ENCODE results near the gene BCKDHA.
A peak's percentile ranks its signal among the peaks of the same experiment; 100 is the strongest.
"Not testable (repeated sequence)": the region's sequence is repeated elsewhere in the genome, so short reads cannot be mapped to it uniquely, and the experiment has no call there.

The BCKDHA gene

GRCh38 chr19:41408256-41408655, 10.6 kb downstream of the BCKDHA start:
- DNase-seq, result no peak

DNA sequence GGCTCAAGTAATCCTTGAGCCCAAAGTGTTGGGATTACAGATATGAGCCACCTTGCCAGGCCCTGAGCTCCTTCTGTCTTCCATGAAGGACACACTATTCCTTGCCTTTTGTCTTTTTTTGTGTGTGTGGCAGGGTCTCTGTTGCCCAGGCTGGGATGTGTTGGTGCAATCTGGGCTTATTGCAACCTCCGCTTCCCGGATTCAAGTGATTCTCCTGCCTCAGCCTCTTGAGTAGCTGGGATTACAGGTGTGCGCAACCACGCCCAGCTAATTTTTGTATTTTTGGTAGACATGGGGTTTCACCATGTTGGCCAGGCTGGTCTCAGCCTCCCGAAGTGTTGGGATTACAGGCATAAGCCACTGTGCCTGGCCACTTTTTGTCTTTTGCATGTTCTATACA, 11.2 kb downstream of the BCKDHA start:
- not testable (repeated sequence) for DNase-seq

DNA sequence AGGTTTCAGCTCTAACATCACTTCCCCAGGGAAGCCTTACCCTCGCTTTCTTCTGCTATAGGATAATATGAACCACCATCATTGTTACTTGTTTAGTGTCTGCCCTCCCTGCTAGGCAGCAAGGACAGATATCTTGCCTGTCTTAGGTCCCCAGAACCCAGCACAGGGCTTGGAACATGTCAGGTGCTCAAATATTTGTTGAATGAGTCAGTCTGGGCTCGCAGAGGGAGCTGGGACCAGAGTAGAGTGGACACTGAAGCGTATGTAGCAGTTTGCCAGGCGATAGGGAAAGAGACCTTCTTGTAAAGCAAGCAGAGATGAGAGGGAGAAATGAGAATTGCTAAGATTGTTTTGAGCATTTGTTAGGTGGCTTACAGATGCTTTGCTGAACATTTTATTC, 11.7 kb downstream of the BCKDHA start:
- no peak for DNase-seq

GRCh38 chr19:41410336-41411054, 12.9 kb downstream of the BCKDHA start:
- DNase-seq, result no peak

DNA sequence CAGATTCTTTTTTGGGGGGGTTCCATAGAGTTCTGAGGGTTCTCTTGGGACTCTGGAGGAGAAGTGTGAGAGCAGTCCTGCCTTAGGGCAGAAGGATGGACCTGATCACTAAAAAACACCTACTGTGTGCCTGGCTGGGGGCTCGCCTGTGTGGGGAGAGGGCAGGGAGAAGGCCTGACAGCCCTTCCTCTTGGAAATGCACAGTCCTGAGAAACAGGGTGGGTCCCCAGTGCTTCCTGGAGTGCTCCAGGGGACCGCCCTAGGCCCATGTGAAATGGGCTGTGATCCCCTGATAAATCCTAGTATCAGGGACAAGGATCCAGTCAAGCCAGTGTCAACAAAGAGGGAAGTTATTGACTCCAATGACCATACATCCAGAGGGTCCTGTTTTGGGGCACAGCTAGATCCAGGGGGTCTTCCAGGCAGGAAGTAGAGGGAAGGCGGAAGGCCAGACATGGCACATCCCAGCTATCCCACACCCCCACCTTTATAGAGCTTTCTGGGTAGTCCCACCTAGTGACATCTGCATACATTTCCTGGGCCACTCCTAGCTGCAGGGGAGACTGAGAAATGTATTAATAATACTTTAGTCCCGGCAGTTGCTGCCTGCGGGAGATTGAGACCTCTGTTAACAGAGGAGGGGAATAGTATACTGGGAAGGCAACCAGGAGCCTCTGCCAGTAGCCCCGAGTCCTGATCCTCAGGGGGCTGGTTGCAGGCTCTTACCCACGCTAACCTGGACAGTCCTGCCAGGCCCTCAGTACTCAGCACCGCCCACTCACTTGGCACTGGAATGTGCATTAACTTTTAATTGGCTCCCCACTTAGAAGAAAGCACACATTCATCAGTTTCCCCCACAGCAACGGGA, 13.7 kb downstream of the BCKDHA start:
- DNase-seq, result no peak

- no peak for DNase-seq
Measured at GRCh38 chr19:41411968-41412265, 14.3 kb downstream of the BCKDHA start.

GRCh38 chr19:41412953-41413352, 15.3 kb downstream of the BCKDHA start:
- DNase-seq, result no peak

GRCh38 chr19:41413947-41414346, 16.3 kb downstream of the BCKDHA start:
- no peak for DNase-seq

DNA sequence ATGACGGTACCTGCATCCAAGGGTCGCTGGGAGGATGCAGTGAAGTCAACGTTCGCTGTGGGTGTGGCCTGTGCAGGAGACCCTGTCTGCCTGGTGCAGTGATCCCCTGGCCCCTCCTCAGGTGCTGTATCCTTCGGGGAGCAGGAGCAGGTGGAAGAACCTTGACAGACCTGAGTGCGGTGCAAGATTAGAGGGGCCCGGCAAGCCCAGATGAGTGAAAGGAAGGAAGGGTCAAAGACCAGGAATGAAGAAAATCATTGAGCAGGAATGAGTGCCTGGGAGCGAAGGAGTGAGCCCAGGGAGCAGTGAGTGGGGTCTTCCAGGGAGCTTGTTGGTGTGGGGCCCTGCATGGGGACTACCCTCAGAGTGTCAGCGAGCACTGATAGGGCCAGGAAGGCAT, 16.8 kb downstream of the BCKDHA start:
- DNase-seq, result no peak

DNA sequence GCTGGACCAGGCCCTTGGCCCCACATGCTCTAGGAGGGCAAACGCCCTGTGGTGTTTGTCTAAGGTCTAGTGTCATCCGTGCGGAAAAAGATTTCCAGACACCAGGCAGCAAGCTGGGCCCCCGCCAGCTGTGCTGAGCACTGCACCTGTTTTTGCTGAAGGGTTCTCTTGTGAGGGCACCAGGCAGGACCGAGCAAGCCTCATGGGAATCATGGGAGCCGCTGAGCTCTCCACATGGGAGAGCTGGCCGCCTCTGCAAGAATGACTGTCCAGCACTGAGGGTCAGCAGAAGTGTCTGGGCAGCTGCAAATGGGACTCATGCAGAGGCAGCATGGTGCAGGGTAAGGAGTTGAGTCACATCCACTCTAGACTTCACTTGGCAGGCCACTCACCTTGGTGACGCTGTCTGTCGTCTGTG, 17.5 kb downstream of the BCKDHA start:
- DNase-seq, result no peak

DNA sequence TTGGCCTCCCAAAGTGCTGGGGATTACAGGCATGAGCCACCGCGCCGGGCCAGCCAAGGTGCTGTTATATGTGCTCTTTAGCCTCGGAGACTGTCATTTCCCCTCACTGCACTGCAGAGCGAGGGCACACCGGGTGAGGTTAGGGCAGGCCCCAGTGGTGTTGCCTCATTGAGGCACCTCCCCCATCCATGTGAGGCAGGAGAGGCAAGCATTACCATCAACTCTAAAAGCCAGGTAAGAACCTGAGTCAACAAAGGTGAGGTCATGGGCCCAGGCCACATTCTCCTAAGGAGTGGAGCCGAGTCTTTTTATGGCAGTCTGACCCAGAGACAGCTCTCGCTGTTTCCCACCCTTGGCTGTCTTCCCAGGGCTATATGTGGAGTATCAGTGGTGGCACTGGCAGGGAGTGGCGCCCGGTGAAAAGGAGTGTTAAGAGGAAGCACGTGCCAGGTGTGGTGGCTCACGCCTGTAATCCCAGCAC, 18.6 kb downstream of the BCKDHA start:
- DNase-seq, result no peak

- DNase-seq, result no peak
Measured at GRCh38 chr19:41420101-41420880, 22.7 kb downstream of the BCKDHA start.

- DNase-seq, result no peak
Measured at GRCh38 chr19:41421314-41421713, 23.7 kb downstream of the BCKDHA start.

DNA sequence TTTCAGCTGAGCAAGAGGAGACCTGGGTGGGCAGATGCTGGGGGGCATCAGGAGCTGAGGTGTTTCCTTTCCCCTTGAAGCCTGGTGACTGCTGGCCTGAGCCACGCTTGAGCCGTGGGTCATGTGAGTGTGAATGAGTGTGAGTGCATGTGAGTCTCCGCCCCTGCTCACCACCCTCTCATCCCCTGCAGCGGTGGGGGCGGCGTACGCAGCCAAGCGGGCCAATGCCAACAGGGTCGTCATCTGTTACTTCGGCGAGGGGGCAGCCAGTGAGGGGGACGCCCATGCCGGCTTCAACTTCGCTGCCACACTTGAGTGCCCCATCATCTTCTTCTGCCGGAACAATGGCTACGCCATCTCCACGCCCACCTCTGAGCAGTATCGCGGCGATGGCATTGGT, 24.4 kb downstream of the BCKDHA start:
- DNase-seq, result no peak

DNA sequence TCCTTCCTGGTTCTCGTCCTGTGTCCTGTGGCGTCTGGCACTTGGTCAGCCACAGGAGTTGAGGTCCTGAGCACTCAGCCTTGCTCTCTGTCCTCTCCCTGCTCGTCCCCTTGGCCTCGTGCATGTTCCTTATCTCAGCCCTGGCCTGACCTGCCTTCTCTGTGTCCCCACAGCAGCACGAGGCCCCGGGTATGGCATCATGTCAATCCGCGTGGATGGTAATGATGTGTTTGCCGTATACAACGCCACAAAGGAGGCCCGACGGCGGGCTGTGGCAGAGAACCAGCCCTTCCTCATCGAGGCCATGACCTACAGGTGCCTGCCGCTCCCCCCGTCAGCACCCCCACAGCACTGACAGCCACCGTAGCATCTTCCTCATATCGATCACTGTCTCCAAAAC, 24.8 kb downstream of the BCKDHA start:
- no peak for DNase-seq

GRCh38 chr19:41422955-41423354, 25.3 kb downstream of the BCKDHA start:
- DNase-seq, result no peak

- DNase-seq, result no peak
Measured at GRCh38 chr19:41424335-41425173, 26.9 kb downstream of the BCKDHA start.

- no peak for DNase-seq
Measured at GRCh38 chr19:41425174-41426115, 27.8 kb downstream of the BCKDHA start.

GRCh38 chr19:41426116-41426841, 28.7 kb downstream of the BCKDHA start:
- DNase-seq, result no peak

- DNase-seq, result peak; percentile 8
Measured at GRCh38 chr19:41426952-41427646, 29.5 kb downstream of the BCKDHA start, which contains the start of gene B3GNT8. Gene B3GNT8 (minus strand): TSS chr19:41427374. CDS start chr19:41426778, 596 bp downstream.
